Measurements from ENCODE around the gene RHCG. TPM values are rescaled to one million over a fixed set of nuclear protein-coding genes. Genes with fewer than 3 reads are reported as not detected.

Gene RHCG
- 2.0 TPM for total RNA-seq
- long read RNA-seq, transcript RHCG-201 (11 exons, 1,982 nt) = major isoform, 7 of 8 reads
- long read RNA-seq, partial matches to known transcripts = 0 of 8 reads
- long read RNA-seq, other reads (novel, unspliced or antisense) = 1 of 8 reads

GRCh38 chr15:89496155-89497098 lies at the start of gene RHCG:
Gene RHCG, minus strand, starts transcription at chr15:89496583. Its CDS starts 39 bp downstream, at chr15:89496544.
- intact Hi-C loops (cut with DNase I) = no loop called here
- DNase-seq (ENCODE audit: low spot score) = peak; percentile 66

- no peak for DNase-seq (ENCODE audit: low spot score)
- intact Hi-C loops (cut with DNase I) = no loop called here
Observed at GRCh38 chr15:89543389-89543788, 47.0 kb upstream of the RHCG start.

- DNase-seq (ENCODE audit: low spot score) = no peak
- intact Hi-C loops (cut with DNase I) = no loop called here
Observed at GRCh38 chr15:89542369-89542768, 46.0 kb upstream of the RHCG start.

- intact Hi-C loops (cut with DNase I) = no loop called here
- DNase-seq (ENCODE audit: low spot score) = no peak
Observed at GRCh38 chr15:89539027-89539426, 42.6 kb upstream of the RHCG start.

GRCh38 chr15:89533861-89534544 lies 37.6 kb upstream of the RHCG start:
- no peak for DNase-seq (ENCODE audit: low spot score)
- intact Hi-C loops (cut with DNase I) = no loop called here

- DNase-seq (ENCODE audit: low spot score) = no peak
- intact Hi-C loops (cut with DNase I) = no loop called here
Observed at GRCh38 chr15:89531796-89532537, 35.6 kb upstream of the RHCG start.

- DNase-seq (ENCODE audit: low spot score) = no peak
- intact Hi-C loops (cut with DNase I) = no loop called here
Observed at GRCh38 chr15:89530976-89531375, 34.6 kb upstream of the RHCG start.

GRCh38 chr15:89528757-89529352 lies 32.5 kb upstream of the RHCG start:
- no peak for DNase-seq (ENCODE audit: low spot score)
- intact Hi-C loops (cut with DNase I) = no loop called here

GRCh38 chr15:89526601-89527441 lies 30.4 kb upstream of the RHCG start:
- DNase-seq (ENCODE audit: low spot score) = no peak
- intact Hi-C loops (cut with DNase I) = no loop called here

GRCh38 chr15:89526181-89526580 lies 29.8 kb upstream of the RHCG start:
- intact Hi-C loops (cut with DNase I) = no loop called here
- no peak for DNase-seq (ENCODE audit: low spot score)

- intact Hi-C loops (cut with DNase I) = no loop called here
- DNase-seq (ENCODE audit: low spot score) = no peak
Observed at GRCh38 chr15:89524184-89524583, 27.8 kb upstream of the RHCG start.

- no peak for DNase-seq (ENCODE audit: low spot score)
- intact Hi-C loops (cut with DNase I) = no loop called here
Observed at GRCh38 chr15:89523101-89523500, 26.7 kb upstream of the RHCG start.

- intact Hi-C loops (cut with DNase I) = no loop called here
- DNase-seq (ENCODE audit: low spot score) = no peak
Observed at GRCh38 chr15:89521605-89522004, 25.2 kb upstream of the RHCG start.

GRCh38 chr15:89515477-89515876 lies 19.1 kb upstream of the RHCG start:
- intact Hi-C loops (cut with DNase I) = no loop called here
- no peak for DNase-seq (ENCODE audit: low spot score)

GRCh38 chr15:89514596-89515406 lies 18.4 kb upstream of the RHCG start:
- intact Hi-C loops (cut with DNase I) = no loop called here
- no peak for DNase-seq (ENCODE audit: low spot score)

GRCh38 chr15:89514186-89514585 lies 17.8 kb upstream of the RHCG start:
- intact Hi-C loops (cut with DNase I) = no loop called here
- no peak for DNase-seq (ENCODE audit: low spot score)

GRCh38 chr15:89513284-89513683 lies 16.9 kb upstream of the RHCG start:
- DNase-seq (ENCODE audit: low spot score) = no peak
- intact Hi-C loops (cut with DNase I) = no loop called here

GRCh38 chr15:89512631-89513030 lies 16.2 kb upstream of the RHCG start:
- intact Hi-C loops (cut with DNase I) = no loop called here
- no peak for DNase-seq (ENCODE audit: low spot score)
